ENCODE results near the gene TLX2. TPM values are rescaled to one million over a fixed set of nuclear protein-coding genes. Genes with fewer than 3 reads are reported as not detected.
A peak's percentile ranks its signal among the peaks of the same experiment; 100 is the strongest.

TLX2 gene
- total RNA-seq, 3 donors from 2014 or later (not counting 1 experiment from before 2014, with no cell fraction given), result 0.23 to 0.45 TPM; not detected in 1

DNA sequence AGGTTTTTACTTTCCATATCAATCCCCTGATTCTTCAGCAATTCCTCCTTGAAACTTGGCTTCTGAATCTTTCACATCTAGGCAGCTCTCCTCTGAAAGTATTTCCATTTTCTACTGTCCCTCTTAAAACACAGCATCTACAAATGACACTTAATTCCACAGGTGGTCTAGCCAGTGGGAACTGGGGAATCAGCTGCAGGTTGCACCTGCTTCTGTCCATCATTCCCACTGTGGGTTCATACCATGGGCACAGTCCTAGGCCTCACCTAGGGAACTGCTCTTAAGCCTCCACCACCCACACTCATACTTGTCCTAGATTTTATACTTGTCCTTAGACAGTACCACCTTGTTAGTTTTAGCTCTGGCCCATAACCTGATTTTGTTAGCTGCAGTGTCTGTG is 37.3 kb downstream of the TLX2 start:
- intact Hi-C loops (cut with micrococcal nuclease), result no loop called here
- Mint-ChIP-seq H3K36me3 (no peaks in the 10 kb centered on the region), H3K27ac (no peak overlapping the region), H3K4me3 (no peak overlapping the region), H3K9me3 (no peaks in the 10 kb centered on the region), H3K4me1 (peaks cover 11 to 30% of the 10 kb centered on the region in 2 donors), H3K27me3 (ENCODE audit: low read depth in 2 of 2) (peaks cover 37 to 45% of the 10 kb centered on the region in 2 donors)
- no peaks in the 10 kb centered on the region for H3K9me3 ChIP-seq (ENCODE audit: control insufficient read depth, insufficient read depth, low read length)
- H3K36me3 ChIP-seq (ENCODE audit: control insufficient read depth, insufficient read depth, low read length), result peaks cover 3% of the 10 kb centered on the region
- H3K4me3 ChIP-seq (ENCODE audit: low read length), result no peak overlapping the region
- H3K27me3 ChIP-seq (ENCODE audit: control insufficient read depth, insufficient read depth, low read length), result peaks cover 23% of the 10 kb centered on the region
- H3K27ac ChIP-seq (ENCODE audit: low read length), result no peak overlapping the region
- DNase-seq (no peak), ATAC-seq (no peak)
- H3K4me1 ChIP-seq (ENCODE audit: control insufficient read depth, insufficient read depth, low read length), result peaks cover 38% of the 10 kb centered on the region
- TF ChIP-seq, protein P1, sequence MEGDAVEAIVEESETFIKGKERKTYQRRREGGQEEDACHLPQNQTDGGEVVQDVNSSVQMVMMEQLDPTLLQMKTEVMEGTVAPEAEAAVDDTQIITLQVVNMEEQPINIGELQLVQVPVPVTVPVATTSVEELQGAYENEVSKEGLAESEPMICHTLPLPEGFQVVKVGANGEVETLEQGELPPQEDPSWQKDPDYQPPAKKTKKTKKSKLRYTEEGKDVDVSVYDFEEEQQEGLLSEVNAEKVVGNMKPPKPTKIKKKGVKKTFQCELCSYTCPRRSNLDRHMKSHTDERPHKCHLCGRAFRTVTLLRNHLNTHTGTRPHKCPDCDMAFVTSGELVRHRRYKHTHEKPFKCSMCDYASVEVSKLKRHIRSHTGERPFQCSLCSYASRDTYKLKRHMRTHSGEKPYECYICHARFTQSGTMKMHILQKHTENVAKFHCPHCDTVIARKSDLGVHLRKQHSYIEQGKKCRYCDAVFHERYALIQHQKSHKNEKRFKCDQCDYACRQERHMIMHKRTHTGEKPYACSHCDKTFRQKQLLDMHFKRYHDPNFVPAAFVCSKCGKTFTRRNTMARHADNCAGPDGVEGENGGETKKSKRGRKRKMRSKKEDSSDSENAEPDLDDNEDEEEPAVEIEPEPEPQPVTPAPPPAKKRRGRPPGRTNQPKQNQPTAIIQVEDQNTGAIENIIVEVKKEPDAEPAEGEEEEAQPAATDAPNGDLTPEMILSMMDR (IDR thresholded peaks at IDR 0.05), result no peak

DNA sequence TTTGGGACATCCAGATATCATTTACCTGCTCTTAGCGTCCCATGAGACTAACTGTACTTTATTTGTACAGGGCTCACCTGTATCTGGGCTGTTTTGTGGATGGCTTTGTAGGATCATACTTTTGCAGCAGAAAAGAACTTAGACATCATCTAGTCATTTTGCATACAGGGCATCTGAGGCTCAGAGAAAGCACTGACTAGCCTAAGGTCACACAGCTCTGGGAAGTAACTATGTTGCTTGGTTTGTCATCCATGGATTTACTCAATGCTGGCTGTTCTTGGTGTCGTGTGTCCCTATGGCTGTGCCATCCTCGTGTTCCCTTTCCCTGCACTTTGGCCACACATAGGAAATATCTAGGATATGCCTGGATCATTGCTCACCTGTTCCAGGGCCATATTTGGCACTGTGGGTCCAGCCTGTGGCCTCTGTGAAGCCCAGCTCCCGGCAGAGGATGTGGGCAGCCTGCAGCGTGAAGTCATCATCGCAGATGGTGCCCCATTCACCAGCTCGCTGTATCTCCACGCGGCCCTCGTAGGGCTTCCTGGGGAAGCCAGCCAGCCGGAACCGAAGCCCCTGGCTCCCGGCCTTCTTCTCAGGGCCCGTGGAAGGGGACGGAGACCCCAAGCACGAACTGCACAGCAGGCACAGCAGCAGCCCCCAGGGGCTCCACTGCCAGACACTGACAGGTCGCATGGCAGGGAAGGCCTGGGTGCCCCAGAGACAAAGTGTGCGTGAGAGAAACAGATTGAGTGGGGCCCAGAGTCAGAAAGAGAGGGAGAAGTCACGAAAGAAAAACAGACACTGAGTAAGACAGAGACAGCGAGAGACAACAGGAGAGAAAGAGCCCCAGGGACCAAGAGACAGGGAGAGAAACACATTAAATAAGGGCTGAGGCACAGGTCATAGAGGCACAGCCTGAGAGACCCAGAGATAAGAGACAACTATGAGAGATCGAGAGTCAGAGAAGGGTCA is 38.0 kb downstream of the TLX2 start:
- peak overlapping the region; percentile 2 to 19 for H3K27ac Mint-ChIP-seq
- Histone ChIP-seq H3K27me3 (ENCODE audit: control insufficient read depth, insufficient read depth, low read length) (peaks cover 21% of the 10 kb centered on the region), H3K27ac (ENCODE audit: low read length) (no peak overlapping the region), H3K9me3 (ENCODE audit: control insufficient read depth, insufficient read depth, low read length) (no peaks in the 10 kb centered on the region), H3K36me3 (ENCODE audit: control insufficient read depth, insufficient read depth, low read length) (peaks cover 6% of the 10 kb centered on the region), H3K4me1 (ENCODE audit: control insufficient read depth, insufficient read depth, low read length) (peaks cover 38% of the 10 kb centered on the region), H3K4me3 (ENCODE audit: low read length) (no peak overlapping the region)
- WGBS (ENCODE audit: insufficient coverage), result 67% methylated on average over 21 of the region's 21 CpGs
- DNase-seq (no peak), ATAC-seq (no peak)
- peaks cover 11 to 36% of the 10 kb centered on the region in 2 donors for H3K4me1 Mint-ChIP-seq
- intact Hi-C loops (cut with micrococcal nuclease), result no loop called here
- peak overlapping the region; percentile 61 for H3K4me3 Mint-ChIP-seq
- TF ChIP-seq, protein P1 (IDR thresholded peaks at IDR 0.05), result no peak
- H3K27me3 Mint-ChIP-seq (ENCODE audit: low read depth in 2 of 2), result peaks cover 35 to 41% of the 10 kb centered on the region in 2 donors
- H3K9me3 Mint-ChIP-seq, result no peaks in the 10 kb centered on the region
- no peaks in the 10 kb centered on the region for H3K36me3 Mint-ChIP-seq

DNA sequence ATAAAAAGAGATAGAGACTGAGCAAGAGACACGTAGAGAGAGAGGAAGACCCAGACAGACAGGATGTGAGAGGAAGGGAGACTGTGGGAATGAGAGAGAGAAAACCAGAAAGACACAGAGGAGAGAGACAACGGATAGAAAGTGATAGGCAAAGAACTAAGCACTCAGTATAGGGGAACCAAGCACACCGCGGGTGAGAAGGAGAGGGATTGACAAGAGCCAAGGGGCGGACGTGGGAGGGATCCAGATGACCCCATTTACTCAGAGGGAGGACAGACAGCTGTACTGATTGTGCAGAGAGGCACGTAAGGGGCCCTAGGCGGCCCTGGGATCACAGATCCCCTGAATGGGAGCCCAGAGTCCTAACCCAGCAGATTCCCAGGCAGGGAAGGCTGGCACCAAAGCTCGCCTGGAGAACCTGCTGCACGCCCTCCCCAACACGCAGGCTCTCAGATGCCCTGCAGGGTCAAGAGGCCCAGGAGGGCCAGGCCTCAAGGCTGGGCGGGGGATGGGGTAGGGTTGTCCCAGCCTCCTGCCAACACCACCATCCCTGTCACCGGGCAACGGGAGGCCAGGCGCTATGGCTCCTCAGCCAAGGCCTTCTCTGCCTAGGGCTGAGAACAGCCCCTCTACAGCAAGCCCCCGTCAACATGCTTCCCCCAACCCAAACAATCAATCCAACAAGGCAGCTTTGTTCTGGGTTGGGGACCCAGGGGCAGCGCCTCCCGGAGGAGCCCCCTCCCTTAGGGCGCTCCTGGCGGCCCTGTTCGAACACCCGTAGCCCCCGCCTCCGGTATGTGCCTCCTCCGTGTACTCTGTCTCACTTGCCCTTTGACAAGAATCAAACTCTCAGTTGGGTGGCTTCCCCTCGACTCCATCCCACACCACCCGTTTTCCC is 38.9 kb downstream of the TLX2 start:
- ATAC-seq, result no peak

More for the DNA sequence above, 38.9 kb downstream of the TLX2 start:
- peaks cover 17% of the 10 kb centered on the region for H3K27me3 ChIP-seq (ENCODE audit: control insufficient read depth, insufficient read depth, low read length)
- Mint-ChIP-seq H3K36me3 (no peaks in the 10 kb centered on the region), H3K4me1 (peaks cover 10 to 36% of the 10 kb centered on the region in 2 donors), H3K27ac (peak overlapping the region; percentile 80 to 89), H3K4me3 (peak overlapping the region; percentile 75), H3K27me3 (ENCODE audit: low read depth in 2 of 2) (peaks cover 30 to 32% of the 10 kb centered on the region in 2 donors), H3K9me3 (no peaks in the 10 kb centered on the region)
- H3K36me3 ChIP-seq (ENCODE audit: control insufficient read depth, insufficient read depth, low read length), result peaks cover 6% of the 10 kb centered on the region
- WGBS (ENCODE audit: insufficient coverage), result 88% methylated on average over 27 of the region's 27 CpGs
- intact Hi-C loops (cut with micrococcal nuclease), result no loop called here
- H3K4me1 ChIP-seq (ENCODE audit: control insufficient read depth, insufficient read depth, low read length), result peaks cover 38% of the 10 kb centered on the region
- H3K9me3 ChIP-seq (ENCODE audit: control insufficient read depth, insufficient read depth, low read length), result no peaks in the 10 kb centered on the region
- peak in 1 of 2 donors; percentile 27 for DNase-seq
- TF ChIP-seq, protein P1 (IDR thresholded peaks at IDR 0.05), result no peak
- no peak overlapping the region for H3K4me3 ChIP-seq (ENCODE audit: low read length)
- H3K27ac ChIP-seq (ENCODE audit: low read length), result peak overlapping the region; percentile 66
